HG03103 (cell line): ENCODE results near the gene HAUS5.
"Not testable (repeated sequence)": the region's sequence is repeated elsewhere in the genome, so short reads cannot be mapped to it uniquely, and the experiment has no call there.

Source experiments
- ATAC-seq: cut with Tn5 transposase; IDR thresholded peaks from one replicate; pipeline ENCODE4 v1.9.1; 2021; ENCODE audit warnings: low read depth; ENCODE audit not compliant: unreplicated experiment

The HAUS5 gene

GRCh38 chr19:35642312-35642711 lies 29.8 kb downstream of the HAUS5 start:
- no peak for ATAC-seq

GRCh38 chr19:35642798-35643254 lies 30.3 kb downstream of the HAUS5 start:
- ATAC-seq, result no peak

- ATAC-seq, result no peak
Observed at GRCh38 chr19:35643255-35644205, 31.0 kb downstream of the HAUS5 start.

- ATAC-seq, result peak; percentile 53
Observed at GRCh38 chr19:35644206-35644986, 31.9 kb downstream of the HAUS5 start.

GRCh38 chr19:35644987-35645679 lies 32.6 kb downstream of the HAUS5 start:
- ATAC-seq, result no peak

- no peak for ATAC-seq
Observed at GRCh38 chr19:35645680-35646511, 33.4 kb downstream of the HAUS5 start.

- ATAC-seq, result peak; percentile 42
Observed at GRCh38 chr19:35648017-35648961, 35.8 kb downstream of the HAUS5 start, which contains the start of gene COX6B1. TSS of gene COX6B1 (plus strand) at chr19:35648323. CDS start at chr19:35651244, 2,921 bp downstream.

- ATAC-seq, result no peak
Observed at GRCh38 chr19:35650581-35650980, 38.0 kb downstream of the HAUS5 start.

GRCh38 chr19:35654828-35655227 lies 42.3 kb downstream of the HAUS5 start:
- not testable (repeated sequence) for ATAC-seq

GRCh38 chr19:35655600-35655999 lies 43.1 kb downstream of the HAUS5 start:
- ATAC-seq, result no peak

- ATAC-seq, result no peak
Observed at GRCh38 chr19:35656700-35657099, 44.2 kb downstream of the HAUS5 start.

- no peak for ATAC-seq
Observed at GRCh38 chr19:35657904-35658700, 45.6 kb downstream of the HAUS5 start.

GRCh38 chr19:35661995-35662340 lies 49.4 kb downstream of the HAUS5 start:
- no peak for ATAC-seq

- ATAC-seq, result no peak
Observed at GRCh38 chr19:35663981-35664380, 51.4 kb downstream of the HAUS5 start.

- ATAC-seq, result no peak
Observed at GRCh38 chr19:35665157-35665556, 52.6 kb downstream of the HAUS5 start.

GRCh38 chr19:35665604-35666003 lies 53.1 kb downstream of the HAUS5 start:
- ATAC-seq, result no peak

- ATAC-seq, result no peak
Observed at GRCh38 chr19:35666251-35666913, 53.8 kb downstream of the HAUS5 start, which contains the start of gene UPK1A. TSS of gene UPK1A (plus strand) at chr19:35666517. CDS start at chr19:35666813, 296 bp downstream.
